NCI-H524 (cell line): ENCODE data around the gene LMX1B.

Source experiments
- DNase-seq, 2 experiments: peaks; one replicate each; lab custom pipeline; 2025; lab: John Stamatoyannopoulos, UW

LMX1B gene

DNA sequence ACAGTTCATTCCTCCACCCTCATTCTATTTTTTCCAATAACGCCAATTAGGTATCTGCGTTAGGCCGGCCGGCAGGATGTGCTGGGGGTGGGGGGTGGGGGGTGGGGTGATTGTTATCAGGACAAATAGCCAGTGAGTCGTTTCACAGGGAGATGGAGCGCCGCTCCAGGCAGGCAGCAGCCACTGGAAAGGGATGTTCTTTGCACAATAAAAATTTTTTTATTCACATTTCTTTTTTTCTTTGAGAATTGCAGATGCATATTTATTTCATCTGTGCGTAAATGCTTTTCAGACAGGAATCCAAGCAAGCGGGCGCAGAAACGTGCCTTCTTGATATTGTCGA, 4.1 kb downstream of the LMX1B start:
- DNase-seq = no peak

DNA sequence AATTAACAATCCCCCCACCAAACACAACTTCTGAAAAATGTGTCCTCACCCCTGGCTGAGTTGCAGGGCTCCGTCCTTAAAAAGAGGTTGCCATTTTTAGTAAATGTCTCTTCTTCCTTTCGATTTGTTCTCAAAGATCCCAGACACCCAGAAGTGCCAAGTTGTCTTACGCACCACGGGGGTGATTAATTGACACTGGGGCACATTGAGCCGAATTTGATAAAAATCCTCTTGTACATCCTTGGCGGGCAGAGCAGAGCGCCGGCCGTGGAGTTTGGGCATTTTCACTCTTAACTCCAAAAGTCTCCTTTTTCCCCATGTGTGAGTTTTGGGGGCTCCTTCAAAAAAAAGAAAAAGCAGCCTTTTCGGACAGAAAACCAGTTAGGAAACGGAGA, 4.5 kb downstream of the LMX1B start:
- DNase-seq = no peak

DNA sequence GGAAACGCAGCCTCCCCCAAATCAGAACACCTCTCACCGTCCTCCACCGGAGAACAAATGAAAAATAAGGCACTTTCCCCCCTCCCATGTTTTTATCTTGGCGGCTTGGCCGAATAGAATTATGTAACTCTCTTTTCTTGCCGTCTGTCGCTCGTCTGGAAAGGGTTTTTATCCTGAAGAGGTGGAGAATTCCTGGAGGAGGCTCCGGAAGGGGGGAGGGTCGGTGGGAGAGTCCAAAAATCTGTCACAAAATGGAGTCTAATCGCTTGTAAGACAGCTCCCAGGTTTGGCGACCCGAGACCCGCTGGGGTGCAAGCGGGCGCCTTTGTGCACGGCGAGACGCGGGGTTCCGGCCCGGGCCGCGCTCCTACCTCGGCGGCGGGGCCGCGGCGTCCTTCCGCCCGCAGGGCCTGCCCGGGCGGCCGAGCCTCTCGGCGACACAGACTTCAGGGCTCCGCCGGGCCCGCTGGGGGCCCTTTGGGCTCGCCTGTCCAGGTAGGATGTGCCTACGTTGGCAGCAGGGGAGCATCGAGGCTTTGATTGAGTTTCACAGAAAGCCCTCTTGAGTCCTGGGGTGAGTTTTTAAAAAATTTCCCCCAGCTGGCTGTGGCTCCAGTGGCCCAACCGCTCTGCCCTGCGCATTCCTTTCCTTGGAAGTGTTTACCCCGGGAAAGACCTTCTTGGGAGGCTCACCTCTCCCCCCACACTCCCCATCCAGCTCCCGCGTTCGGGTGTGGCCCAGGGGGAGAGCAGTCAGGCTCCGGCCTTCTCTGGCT, 5.0 kb downstream of the LMX1B start:
- DNase-seq = peak; percentile 80 to 81

DNA sequence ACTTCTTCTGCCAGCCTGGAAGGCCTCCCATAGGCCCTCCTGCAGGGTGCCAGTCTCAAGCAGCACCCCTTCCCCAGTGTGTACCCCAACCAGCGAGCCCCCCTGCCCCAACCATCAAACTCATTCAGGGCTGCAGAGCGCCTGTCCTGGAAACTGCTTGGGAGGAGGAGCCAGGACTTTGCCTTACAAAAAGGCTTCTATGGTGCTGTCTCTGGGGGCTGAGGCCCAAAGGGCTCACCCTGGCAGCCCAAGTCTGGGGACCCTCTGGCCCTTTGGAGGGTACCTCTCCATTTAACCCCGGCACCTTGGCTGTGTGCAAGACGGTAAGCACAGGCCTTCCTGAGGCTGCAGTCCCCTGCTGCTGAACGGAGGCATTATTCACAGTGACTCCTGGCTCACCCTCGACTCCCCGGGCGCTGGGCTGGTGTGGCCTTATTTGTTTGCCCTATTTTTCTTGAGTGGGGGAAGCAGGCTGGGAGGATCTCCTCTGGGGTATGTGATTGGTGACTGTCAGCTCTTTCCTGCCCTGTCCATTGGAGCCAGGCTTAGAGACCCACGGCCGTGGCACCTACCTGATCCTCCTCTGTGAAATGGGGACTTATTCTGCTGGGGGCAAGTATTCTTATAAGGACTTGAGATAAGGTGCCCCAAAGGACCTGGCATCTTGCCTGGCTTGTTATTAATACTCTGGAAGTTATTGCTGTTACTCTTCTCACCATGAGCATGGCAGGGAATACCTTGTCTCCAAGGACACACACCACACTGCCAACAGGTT, 5.8 kb downstream of the LMX1B start:
- no peak for DNase-seq

DNA sequence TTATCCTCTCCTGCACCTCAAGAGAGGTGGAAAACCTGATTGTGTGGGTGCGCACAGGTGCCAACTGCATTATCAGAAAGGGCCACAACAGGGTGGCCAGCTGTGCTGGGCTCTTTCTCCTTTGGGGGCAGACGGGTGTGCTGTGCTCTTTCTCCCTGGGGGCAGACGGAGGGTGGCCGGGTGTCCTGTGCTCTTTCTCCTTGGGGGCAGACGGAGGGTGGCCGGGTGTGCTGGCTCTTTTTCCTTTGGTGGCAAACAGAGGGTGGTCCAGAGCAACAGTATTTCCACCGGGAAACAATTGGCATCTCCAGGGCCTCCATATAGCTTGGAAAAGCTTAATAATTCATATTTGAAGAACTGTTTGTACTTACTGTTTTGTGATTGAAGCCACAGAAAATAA, 6.8 kb downstream of the LMX1B start:
- no peak for DNase-seq

DNA sequence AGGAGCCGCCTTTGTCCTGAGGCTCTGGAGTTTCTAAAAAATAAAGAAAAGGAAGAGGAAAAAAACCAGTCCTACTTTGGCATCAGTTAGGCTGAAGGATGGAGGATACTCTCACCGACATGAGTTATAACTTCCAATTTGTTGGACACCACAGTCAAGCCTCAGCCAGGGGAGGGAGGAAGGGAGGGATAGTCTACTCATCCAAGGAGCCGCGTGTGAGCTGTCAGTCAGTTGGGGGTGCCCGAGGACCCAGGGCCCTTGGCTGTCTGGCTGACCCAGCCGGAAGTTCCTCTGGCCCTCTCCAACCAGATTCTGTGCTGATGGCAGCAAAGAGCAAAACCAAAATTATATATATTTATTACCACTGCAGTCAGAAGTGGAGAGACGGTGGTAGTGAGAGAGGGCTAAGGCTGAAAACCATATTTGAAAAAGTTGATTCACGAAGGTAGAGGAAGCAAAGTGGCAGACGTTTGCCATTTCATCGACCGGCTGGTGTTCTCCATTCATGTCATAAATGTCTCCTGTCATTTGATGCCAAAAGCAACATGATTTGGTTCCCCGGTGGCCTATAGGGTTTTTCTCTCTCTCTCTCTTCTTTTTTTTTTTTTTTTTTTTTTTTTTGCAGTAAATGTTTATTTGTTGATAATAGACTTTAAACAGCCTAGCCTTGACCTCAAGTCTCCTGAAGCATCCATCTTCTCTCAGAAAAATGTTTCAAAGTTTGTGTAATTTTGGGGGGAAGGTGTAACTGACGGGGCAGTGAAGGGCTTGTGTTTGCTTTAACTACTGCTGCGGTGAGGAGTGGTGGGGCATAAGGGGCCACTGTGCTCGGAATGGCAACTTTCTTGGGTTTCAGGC, 7.6 kb downstream of the LMX1B start:
- no peak for DNase-seq

DNA sequence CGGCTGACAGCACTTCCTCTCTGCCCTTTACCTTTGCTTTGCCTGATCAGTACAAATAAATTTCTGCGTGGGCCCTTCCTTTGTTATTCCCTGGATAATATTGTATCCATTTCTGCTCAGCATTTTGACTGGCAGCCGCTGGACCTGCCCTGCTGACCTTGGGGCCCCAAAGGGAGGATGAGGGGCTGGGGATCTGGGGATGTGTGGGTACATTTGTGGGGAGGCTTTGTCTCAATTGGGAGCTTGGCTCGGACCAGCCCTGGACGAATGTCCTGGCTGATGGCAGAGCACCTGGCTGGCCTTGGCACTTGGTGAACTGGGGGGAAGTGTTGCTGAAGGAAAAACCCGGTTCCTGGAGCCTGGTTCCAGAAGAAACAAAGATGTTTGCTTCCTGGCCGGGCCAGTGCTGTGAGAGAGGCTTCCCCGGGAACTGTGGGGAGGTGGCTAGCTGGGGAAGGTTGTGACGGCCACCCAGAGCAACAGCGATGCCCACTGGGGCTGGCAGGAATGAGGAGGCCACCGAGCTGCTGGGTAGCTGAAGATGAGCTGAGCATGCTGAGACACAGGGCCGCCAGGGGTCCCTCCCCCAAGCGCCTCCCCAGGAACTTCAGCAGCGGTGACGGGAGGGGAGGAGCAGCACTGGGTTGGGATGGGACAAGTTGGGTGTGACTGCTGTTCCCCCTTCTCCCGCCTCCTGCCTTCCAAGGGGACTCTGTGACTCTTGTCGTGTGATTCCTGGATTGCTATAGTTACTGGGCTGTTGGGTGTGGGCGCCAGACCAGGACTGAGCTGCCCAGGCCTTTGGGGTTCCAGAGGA, 8.4 kb downstream of the LMX1B start:
- no peak for DNase-seq

DNA sequence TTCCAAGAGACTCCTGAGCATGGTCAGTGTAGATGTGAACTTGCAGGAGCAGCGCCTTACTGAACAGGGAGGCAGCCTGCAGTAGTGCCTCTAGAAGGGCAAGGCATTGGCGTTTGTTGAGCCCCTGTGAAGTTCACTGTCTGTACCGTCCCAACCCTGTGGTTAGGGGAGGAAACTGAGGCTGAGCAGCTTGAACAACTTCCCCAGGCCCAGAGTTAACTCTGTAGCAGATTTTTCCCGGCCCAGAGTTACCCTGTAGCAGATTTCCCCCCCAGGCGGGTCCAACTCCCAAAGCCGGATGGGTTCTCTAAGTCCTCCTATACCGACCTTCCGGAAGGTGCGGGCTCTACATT, 9.6 kb downstream of the LMX1B start:
- DNase-seq = no peak

DNA sequence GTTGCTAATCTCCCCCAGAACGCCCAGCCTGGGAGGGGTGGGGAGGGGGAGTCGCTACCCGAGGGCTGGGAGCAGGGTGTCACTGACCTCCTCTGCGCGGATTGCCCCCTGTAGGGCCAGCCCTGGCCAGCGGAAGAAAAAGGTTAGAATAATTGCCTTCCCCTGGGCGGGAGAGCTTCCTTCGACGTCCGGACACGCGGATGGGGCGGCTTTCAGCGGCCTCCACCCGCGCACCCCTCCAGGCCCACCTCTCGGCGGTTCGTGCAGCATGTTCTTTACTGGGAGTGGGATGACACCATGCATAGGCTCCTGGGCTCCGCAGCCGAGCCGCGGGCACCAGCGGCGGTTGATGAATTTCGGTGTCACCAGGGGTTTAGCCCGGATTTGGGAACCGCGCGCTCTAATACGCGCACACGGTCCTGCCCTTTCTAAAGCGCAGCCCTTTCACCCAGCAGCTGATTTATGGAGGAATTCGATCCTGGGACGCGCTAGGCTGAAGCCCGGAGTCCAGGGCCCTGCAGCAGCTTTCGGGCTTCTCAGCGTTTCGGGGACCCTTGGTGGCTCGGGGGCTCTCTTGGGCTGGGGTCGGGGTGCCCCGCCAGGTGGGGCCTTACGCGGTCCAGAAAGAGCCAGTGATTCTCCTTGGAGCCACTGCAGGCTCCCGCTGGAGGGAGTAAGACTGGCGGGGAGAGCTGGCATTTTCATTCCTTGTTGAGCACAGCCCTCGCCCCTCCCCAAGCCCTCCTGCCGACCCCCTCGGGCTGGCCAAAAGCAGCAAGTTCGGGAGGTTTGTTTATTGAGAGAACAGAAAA, 10.1 kb downstream of the LMX1B start:
- DNase-seq = no peak

DNA sequence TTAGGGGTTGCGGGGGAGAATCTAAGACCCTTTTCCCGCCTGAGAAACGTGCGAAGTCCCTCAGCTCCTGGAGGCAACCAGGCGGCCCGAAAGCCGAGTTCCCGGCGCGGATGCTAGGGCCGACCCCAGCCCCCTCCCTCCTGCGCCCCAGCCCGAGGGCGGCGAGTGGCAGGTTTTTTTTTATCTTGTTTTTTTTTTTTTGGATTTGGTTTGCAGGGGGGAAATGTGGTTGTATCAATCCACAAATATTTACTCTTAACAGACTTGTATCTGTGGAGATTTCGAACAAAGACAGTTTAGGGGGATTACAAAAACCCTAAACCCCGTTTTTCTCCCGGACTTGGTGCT, 10.7 kb downstream of the LMX1B start:
- DNase-seq = no peak

DNA sequence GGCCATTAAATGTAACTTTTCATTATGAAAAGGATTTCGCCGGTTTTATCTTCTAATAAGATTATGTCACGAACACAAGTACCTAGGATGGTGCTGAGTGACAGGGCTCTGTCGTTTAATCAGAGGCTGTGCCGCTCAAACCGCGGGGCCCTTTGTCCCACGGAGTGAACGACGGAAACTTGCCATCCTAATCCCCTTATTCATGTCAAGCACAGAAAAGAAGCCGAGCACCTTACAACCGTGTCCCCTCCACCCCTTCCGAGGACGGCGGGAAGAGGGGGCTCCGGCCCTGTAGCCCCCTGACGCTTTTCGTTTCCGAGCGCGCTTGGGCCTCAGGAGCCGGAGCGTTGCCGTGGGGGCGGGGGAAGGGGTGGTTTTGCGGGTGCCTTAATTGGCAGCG, 11.2 kb downstream of the LMX1B start:
- peak in 1 of 2 experiments; percentile 26 for DNase-seq

DNA sequence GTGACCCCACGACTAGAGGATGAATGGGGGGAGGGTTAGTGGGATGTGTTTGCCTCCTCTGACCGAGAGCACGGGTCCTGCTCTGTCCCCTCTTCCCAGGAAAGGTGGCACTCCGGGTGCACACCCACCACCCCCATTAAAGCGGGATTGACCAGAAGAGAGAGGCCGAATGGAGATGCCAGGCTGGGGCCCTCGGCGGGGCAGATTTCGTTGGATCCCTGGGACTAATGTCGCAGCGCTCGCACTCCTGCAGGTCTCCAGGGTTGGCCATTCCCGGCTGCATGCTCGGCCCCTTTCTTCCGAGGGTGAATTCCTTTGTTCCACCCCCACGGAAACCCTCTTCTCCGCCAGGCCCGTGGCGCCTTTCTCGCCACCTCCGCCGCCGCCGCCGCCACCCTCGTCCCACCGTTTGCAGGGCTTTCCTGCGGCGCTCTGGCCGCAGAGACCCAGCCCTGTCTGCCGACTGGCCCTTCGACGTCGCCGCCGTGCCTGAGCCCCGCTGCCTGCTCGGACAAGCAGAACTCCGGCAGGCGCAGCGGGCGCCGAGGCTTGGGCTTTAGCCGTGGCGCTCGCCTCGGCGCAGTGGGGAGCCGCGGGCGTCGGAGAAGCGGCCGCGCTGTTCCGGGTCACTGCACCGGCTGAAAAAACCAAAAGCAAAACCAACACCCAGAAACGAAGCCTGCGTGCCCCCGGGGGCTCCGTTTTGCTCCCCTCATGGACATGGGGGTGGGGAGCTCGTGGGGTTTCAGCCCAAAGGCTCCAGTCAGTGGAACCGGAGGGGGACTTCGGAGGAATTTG, 11.8 kb downstream of the LMX1B start:
- peak in 1 of 2 experiments; percentile 34 for DNase-seq

DNA sequence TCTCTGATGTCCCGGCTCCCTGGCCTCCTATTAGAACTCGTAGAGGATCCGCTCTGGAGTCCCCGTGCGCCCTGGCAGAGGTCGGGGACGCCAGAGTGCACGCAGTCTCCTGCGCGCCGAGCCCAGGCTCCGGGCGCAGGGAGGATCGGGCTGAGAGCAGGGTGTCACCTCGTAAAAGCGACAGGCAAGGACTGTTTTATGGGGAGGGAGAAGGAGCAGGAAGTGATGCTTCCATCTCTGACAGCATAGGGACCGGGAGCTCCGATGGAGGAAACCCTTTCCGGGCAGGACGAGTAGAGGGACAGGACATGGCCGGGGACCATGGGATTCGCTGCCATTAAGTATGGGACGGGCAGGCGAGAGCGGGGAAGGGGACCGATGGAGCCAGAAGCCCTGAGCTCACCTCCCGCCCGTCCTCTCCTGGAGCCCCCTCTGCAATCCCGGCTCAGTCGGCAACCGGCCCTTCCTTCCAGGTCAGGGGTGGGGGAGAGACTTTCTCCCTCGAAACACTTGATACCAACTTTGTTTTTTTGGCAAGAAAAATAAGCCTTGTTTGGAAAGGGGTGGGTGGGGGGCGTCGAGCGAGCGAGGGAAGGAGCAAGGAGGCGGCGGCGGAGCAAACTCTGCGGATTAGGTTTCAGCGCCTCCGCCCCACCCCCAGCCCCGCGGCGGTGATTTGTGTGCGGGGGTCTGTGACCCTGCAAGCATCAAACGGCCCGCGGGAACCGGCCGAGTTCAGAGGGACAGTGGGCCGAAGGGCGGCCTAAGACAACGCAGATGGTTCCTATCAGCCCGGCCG, 12.6 kb downstream of the LMX1B start:
- DNase-seq = peak; percentile 40 to 46

DNA sequence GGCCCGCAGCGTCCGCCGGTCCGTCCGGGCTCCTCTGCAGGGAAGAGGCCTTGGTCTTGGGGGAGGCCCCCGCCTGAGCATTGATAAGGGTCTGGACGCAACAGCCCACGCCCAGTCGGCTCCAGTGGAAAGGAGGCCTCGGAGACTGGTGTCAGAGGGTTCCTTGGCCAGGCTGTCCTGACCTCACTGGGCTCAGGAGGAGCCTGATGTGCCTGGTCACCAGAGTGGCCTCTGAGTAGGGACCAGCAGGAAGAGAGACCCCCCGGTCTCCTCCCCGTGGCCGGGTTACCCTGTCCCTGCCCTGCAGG, 13.2 kb downstream of the LMX1B start:
- DNase-seq = no peak

DNA sequence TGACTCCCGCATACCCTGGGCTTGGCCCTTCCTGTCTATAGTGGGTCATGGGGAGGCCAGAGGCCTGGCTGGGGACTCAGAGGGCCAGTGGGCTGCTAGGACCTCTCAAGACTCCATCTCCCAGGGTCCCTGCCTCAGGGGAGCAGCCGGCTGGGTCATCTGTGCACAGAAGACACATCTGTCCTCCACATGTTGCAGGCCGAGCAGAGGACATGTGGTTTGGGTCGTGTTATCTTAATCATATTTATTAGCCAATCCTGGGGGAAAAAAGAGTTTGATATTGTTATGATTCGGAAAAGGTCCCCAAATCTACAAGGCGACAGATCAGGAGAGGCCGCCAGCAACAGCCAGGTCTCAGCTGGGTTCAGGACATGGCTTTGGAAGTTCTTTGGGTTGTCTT, 14.4 kb downstream of the LMX1B start:
- DNase-seq = no peak

DNA sequence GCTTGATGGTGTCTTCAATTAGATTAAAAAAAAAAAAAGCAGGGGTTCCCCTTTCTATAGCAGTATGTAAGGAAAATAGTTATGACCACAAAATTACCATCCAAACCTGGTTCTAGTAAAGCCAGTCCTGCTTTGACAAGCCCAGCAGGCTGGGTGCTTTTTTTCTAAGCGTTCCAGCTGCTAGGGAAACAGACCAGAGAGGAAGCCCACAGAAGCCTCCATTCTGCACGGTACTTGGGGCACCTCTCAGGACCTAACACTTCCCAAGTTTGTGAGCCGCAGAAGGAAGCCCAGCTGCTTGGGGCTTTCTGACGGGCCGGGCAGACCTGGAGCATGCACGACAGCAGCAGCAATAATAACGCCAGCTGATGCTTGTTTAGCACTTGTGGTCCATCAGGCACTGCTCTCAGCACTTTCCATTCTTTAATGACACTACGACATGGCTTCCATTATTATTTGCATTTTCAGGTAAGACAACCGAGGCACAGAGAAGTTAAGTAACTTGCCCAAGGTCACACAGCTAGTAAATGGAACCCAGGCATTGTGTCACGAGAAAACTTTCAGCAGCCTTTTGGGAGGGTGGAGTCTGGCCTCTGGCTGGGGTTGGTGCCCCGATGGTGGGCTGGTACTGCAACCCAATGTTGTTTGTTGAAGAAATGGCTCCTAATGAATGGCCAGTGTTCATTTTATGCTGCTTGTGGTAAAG, 15.4 kb downstream of the LMX1B start:
- peak in 1 of 2 experiments; percentile 57 for DNase-seq

DNA sequence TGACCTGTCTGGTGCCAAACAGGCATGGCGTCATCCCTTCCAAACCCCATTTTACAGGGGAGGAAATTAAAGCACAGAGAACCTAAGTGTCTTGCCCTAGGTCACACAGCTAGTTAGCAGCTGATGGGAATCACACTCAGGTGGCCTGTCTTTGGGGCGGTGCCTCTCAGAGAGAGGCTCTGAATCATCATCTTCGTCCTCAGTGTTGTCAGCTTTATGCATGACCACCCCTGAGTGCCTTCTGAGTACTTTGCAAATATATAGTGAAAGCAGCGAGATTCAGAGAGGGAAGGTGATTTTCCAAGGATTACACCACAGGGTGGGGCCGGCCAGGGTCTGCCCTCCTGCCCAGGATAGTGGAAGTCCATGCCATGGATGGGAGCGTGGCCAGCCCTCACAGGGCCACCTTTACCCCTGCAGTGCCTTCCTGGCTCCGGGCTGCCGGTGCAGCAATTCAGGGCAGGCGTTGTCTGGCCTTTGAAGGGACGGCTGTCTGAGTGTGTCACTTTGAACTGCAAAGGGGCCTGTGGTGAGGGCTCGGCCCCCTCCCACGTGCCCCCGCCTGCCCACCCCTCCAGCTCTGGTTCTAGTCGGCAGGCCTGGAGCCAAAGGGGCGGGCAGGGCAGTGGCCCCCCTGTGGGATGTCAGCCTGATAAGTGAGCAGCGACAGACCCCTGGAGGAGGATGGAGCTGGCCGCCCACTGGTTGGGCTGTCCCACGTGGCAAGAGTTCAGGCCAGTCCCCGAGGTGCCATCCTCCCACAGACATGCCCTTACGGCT, 16.9 kb downstream of the LMX1B start:
- DNase-seq = no peak

DNA sequence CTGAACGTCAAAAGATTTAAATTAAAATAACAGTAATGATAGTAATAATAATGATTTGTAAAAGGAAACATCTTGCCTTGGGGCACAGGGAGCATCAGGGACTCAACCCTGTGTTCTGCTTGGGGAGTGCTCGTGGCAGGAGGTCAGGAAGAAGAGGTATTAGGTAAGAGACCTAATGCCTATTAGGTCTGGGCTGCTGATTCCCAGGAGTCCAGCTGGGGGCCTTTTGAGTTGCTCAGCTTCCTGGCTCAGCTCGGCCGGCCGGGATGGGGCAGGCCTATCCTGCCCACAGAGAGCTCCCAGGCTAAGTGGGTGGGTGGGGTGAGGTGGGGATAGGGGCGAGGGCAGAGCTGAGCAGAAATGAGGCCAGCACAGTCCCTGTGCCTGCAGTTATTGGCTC, 17.5 kb downstream of the LMX1B start:
- DNase-seq = peak; percentile 27 to 36
